SK-N-SH treated with all-trans-retinoic acid at 6 μM for 48 hours (cell line): Measurements from ENCODE around the gene TSPAN18.

Experiments
- ATAC-seq: fragments of 200-7000 bp; cut with Tn5 transposase; 3 replicates; pipeline ENCODE4 v1.9.1; 2020; ENCODE audit warnings: mild to moderate bottlenecking, moderate library complexity
- ARNTL ChIP-seq: fragments of 450-650 bp; formaldehyde crosslinking; IDR thresholded peaks from 2 replicates; pipeline ENCODE4 v1.5.0; 2020; ENCODE audit warnings: low read depth, mild to moderate bottlenecking, moderate library complexity, borderline replicate concordance
- BACH2 ChIP-seq: fragments of 250-450 bp; sonication (Bioruptor Pico); IDR thresholded peaks from 2 replicates; pipeline ENCODE4 v1.9.0; 2021; ENCODE audit warnings: mild to moderate bottlenecking, borderline replicate concordance
- CREB5 ChIP-seq: fragments of 250-450 bp; sonication (Bioruptor Pico); IDR thresholded peaks from 2 replicates; pipeline ENCODE4 v1.5.1; 2020; ENCODE audit warnings: low read depth, mild to moderate bottlenecking, moderate library complexity
- CSDC2 ChIP-seq: fragments of 250-450 bp; sonication (Bioruptor Pico); IDR thresholded peaks from 2 replicates; pipeline ENCODE4 v1.5.0; 2020; ENCODE audit warnings: mild to moderate bottlenecking, moderate library complexity
- CSRNP3 ChIP-seq: fragments of 250-450 bp; sonication (Bioruptor Pico); IDR thresholded peaks from 2 replicates; pipeline ENCODE4 v1.5.1; 2021; ENCODE audit warnings: mild to moderate bottlenecking, moderate library complexity
- ESRRG ChIP-seq: fragments of 250-450 bp; sonication (Bioruptor Pico); IDR thresholded peaks from 2 replicates; pipeline ENCODE4 v1.6.1; 2021; ENCODE audit warnings: mild to moderate bottlenecking
- GLIS3 ChIP-seq: fragments of 250-450 bp; sonication (Bioruptor Pico); IDR thresholded peaks from 2 replicates; pipeline ENCODE4 v1.5.0; 2020; ENCODE audit warnings: mild to moderate bottlenecking, moderate library complexity
- ISL1 ChIP-seq: fragments of 250-450 bp; sonication (Bioruptor Pico); IDR thresholded peaks from 2 replicates; pipeline ENCODE4 v2.1.2; 2022; ENCODE audit warnings: mild to moderate bottlenecking, moderate library complexity
- PATZ1 ChIP-seq: fragments of 250-450 bp; sonication (Bioruptor Pico); IDR thresholded peaks from 2 replicates; pipeline ENCODE4 v1.8.0; 2020; ENCODE audit warnings: mild to moderate bottlenecking, moderate library complexity, borderline replicate concordance
- PPARA ChIP-seq: fragments of 250-450 bp; sonication (Bioruptor Pico); IDR thresholded peaks from 2 replicates; pipeline ENCODE4 v1.5.0; 2020; ENCODE audit warnings: mild to moderate bottlenecking, borderline replicate concordance
- RARB ChIP-seq: fragments of 250-450 bp; sonication (Bioruptor Pico); IDR thresholded peaks from 2 replicates; pipeline ENCODE4 v1.8.0; 2021; ENCODE audit warnings: mild to moderate bottlenecking, moderate library complexity
- SNAI2 ChIP-seq: fragments of 250-450 bp; sonication (Bioruptor Pico); IDR thresholded peaks from 2 replicates; pipeline ENCODE4 v1.5.0; 2020; ENCODE audit warnings: mild to moderate bottlenecking, moderate library complexity
- TCF4 ChIP-seq: fragments of 250-450 bp; sonication (Bioruptor Pico); IDR thresholded peaks from 2 replicates; pipeline ENCODE4 v1.8.0; 2021; ENCODE audit warnings: mild to moderate bottlenecking, moderate library complexity, borderline replicate concordance
- TOX ChIP-seq: fragments of 250-450 bp; sonication (Bioruptor Pico); IDR thresholded peaks from 2 replicates; pipeline ENCODE4 v1.8.0; 2021; ENCODE audit warnings: mild to moderate bottlenecking, moderate library complexity, borderline replicate concordance
- ZC3H10 ChIP-seq: fragments of 250-450 bp; sonication (Bioruptor Pico); IDR thresholded peaks from 2 replicates; pipeline ENCODE4 v1.5.1; 2021; ENCODE audit warnings: mild to moderate bottlenecking, moderate library complexity
- ZFP3 ChIP-seq: fragments of 250-450 bp; sonication (Bioruptor Pico); IDR thresholded peaks from 2 replicates; pipeline ENCODE4 v1.5.0; 2020; ENCODE audit warnings: mild to moderate bottlenecking, moderate library complexity
- ZFP30 ChIP-seq: fragments of 450-650 bp; formaldehyde crosslinking; IDR thresholded peaks from 2 replicates; pipeline ENCODE4 v1.5.0; 2022; ENCODE audit warnings: mild to moderate bottlenecking, moderate library complexity
- ZNF565 ChIP-seq: fragments of 450-650 bp; formaldehyde crosslinking; conservative IDR thresholded peaks from 2 replicates; pipeline ENCODE4 v1.5.0; 2020; ENCODE audit warnings: low read depth, mild to moderate bottlenecking, moderate library complexity
- ZNF70 ChIP-seq: fragments of 450-650 bp; formaldehyde crosslinking; IDR thresholded peaks from 2 replicates; pipeline ENCODE4 v1.5.0; 2020; ENCODE audit warnings: mild to moderate bottlenecking, moderate library complexity
- ZNF8 ChIP-seq: fragments of 450-650 bp; formaldehyde crosslinking; IDR thresholded peaks from 2 replicates; pipeline ENCODE4 v1.5.0; 2020; ENCODE audit warnings: mild to moderate bottlenecking, moderate library complexity

The TSPAN18 gene

GRCh38 chr11:44693654-44694119 lies 33.1 kb upstream of the TSPAN18 start (continued):
- TF ChIP-seq CREB5 (no peak), ARNTL (CRISPR knock-in tag) (no peak), ZNF70 (CRISPR knock-in tag) (0 out of 2 replicates have a peak, but pooled peaks have one; percentile 38), CSDC2 (CRISPR knock-in tag) (no peak), ZFP30 (CRISPR knock-in tag) (no peak), RARB (CRISPR knock-in tag) (no peak), PPARA (CRISPR knock-in tag) (no peak), ZNF8 (CRISPR knock-in tag) (no peak), ISL1 (no peak), GLIS3 (no peak), TCF4 (CRISPR knock-in tag) (peak; percentile 98), SNAI2 (CRISPR knock-in tag) (no peak), ZFP3 (CRISPR knock-in tag) (no peak), BACH2 (no peak), ZNF565 (CRISPR knock-in tag) (0 out of 2 replicates have a peak, but pooled peaks have one; percentile 32), ZC3H10 (no peak), PATZ1 (no peak), TOX (CRISPR knock-in tag) (no peak)

GRCh38 chr11:44694443-44694842 lies 32.3 kb upstream of the TSPAN18 start:
- no peak for ATAC-seq
- TF ChIP-seq TOX (CRISPR knock-in tag) (no peak), ISL1 (no peak), CSRNP3 (no peak), PPARA (CRISPR knock-in tag) (no peak), TCF4 (CRISPR knock-in tag) (no peak), ESRRG (CRISPR knock-in tag) (no peak), CREB5 (no peak), BACH2 (no peak), CSDC2 (CRISPR knock-in tag) (no peak), SNAI2 (CRISPR knock-in tag) (no peak)

GRCh38 chr11:44695169-44695833 lies 31.5 kb upstream of the TSPAN18 start:
- no peak for TF ChIP-seq TCF4 (CRISPR knock-in tag)
- TF ChIP-seq ZNF565 (CRISPR knock-in tag): no peak
- TF ChIP-seq TOX (CRISPR knock-in tag): no peak
- no peak for TF ChIP-seq PPARA (CRISPR knock-in tag)
- no peak for TF ChIP-seq ARNTL (CRISPR knock-in tag)
- no peak for TF ChIP-seq PATZ1
- no peak for TF ChIP-seq ZNF8 (CRISPR knock-in tag)
- no peak for ATAC-seq
